Measurements from ENCODE around the gene CDKAL1.

DNA sequence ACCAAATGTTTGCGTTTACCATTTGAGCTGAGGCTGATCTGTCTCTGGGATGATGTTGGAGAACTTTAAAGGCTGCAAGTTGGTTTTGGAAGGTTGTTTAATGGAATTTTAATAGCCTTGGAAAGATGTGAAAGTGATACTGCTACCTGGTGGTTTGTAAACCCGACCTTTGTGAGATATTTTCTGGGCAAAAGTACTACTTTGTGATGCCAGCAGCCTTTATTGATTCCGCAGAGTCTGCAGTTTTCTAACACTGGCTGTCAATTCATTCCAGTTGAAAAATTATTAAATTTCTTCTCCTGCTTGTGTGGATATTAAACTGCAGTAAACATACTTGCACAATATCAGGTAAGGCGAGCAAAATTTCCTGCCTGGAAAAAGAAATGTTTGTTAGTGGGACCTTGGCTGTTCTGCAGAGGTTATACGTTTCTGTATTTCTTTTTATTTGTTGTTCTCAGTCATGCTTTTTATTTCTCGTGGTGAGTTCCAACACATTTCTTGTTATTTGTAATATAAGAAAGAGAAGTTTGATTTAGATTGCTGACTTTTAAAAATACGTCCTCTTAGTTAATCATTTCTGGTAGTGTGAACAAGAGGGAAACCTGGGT is 322.5 kb downstream of the CDKAL1 start:
- TF ChIP-seq, protein P1, sequence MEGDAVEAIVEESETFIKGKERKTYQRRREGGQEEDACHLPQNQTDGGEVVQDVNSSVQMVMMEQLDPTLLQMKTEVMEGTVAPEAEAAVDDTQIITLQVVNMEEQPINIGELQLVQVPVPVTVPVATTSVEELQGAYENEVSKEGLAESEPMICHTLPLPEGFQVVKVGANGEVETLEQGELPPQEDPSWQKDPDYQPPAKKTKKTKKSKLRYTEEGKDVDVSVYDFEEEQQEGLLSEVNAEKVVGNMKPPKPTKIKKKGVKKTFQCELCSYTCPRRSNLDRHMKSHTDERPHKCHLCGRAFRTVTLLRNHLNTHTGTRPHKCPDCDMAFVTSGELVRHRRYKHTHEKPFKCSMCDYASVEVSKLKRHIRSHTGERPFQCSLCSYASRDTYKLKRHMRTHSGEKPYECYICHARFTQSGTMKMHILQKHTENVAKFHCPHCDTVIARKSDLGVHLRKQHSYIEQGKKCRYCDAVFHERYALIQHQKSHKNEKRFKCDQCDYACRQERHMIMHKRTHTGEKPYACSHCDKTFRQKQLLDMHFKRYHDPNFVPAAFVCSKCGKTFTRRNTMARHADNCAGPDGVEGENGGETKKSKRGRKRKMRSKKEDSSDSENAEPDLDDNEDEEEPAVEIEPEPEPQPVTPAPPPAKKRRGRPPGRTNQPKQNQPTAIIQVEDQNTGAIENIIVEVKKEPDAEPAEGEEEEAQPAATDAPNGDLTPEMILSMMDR (IDR thresholded peaks at IDR 0.05), result no peak
- TF ChIP-seq POLR2A (IDR thresholded peaks at IDR 0.05), result no peak
